ENCODE results near the gene BCS1L. TPM values are rescaled to one million over a fixed set of nuclear protein-coding genes. Genes with fewer than 3 reads are reported as not detected.

The BCS1L gene
- total and polyA plus RNA-seq, 9 of the 15 experiments (the other 6 are each of a cell fraction or from before 2014, with no cell fraction given), result 37.6 to 103 (median 56.7) TPM

- no TSS peak for BruUV-seq (replicated peaks)
- no peaks in the 10 kb centered on the region for H4K20me1 ChIP-seq (replicated peaks; ENCODE audit: control insufficient read depth, insufficient read depth, low read length)
- no peaks in the 10 kb centered on the region for H3K9me3 ChIP-seq (replicated peaks; ENCODE audit: control insufficient read depth, insufficient read depth, low read depth, low read length)
- intact Hi-C loops (cut with micrococcal nuclease) (no loop called here), in situ Hi-C loops (cut with MboI) (no loop called here)
- H3K9me1 ChIP-seq (ENCODE audit: control insufficient read depth, insufficient read depth, low read length), result no peaks in the 10 kb centered on the region
- H3K27me3 ChIP-seq (ENCODE audit: control insufficient read depth in 2 of 2, insufficient read depth in 2 of 2, low read length in 2 of 2), result no peaks in the 10 kb centered on the region
- DNase-seq (ENCODE audit: extremely low read depth in 1 of 4, low spot score in 3 of 4), result peak; percentile 24 to 61 (median 38)
- peaks cover 6 to 12% of the 10 kb centered on the region in 2 experiments; a peak in 3 of 5 replicates for H3K4me1 ChIP-seq (replicated peaks in 1 of 2; ENCODE audit: control insufficient read depth in 2 of 2, insufficient read depth in 2 of 2, low read length in 2 of 2)
- H3K27ac ChIP-seq (ENCODE audit: extremely low read depth, low read depth, low read length), result peak overlapping the region; percentile 32; the same call in 2 of the 3 replicates
- WGBS (ENCODE audit: insufficient coverage, low coverage, missing lambda C conversion rate), result 8% methylated on average over 4 of the region's 4 CpGs
- H3K4me3 ChIP-seq, result no peak overlapping the region
- H3K36me3 ChIP-seq (ENCODE audit: control insufficient read depth, insufficient read depth, low read length), result no peaks in the 10 kb centered on the region
- CTCF ChIA-PET (ENCODE audit: low intra/inter-chr PET ratio), result no interaction called here
- no peaks in the 10 kb centered on the region for H3K79me2 ChIP-seq (ENCODE audit: control insufficient read depth, insufficient read depth, low read length)
- ATAC-seq, result peak; percentile 77
- FAIRE-seq, result peak; percentile 75
- POLR2A ChIA-PET, result interaction anchor here (0.9 kb wide), 1 partner anchor 20 kb away, joined by 3 read pairs; the partner anchor contains the start of genes BCS1L and ZNF142
- peak overlapping the region; percentile 73 for H2AFZ ChIP-seq (ENCODE audit: low read depth, low read length)
- H3K9ac ChIP-seq (ENCODE audit: insufficient read depth in 1 of 2, low read depth in 2 of 2, low read length in 2 of 2), result peak overlapping the region in 1 of 2 experiments; percentile 8; a peak in 1 of 4 replicates
- H3K4me2 ChIP-seq (ENCODE audit: insufficient read depth, low read length), result peak overlapping the region; percentile 21; the same call in 1 of the 2 replicates
- TF ChIP-seq SMARCA4 (IDR thresholded peaks at IDR 0.05) (peak; percentile 67), SMARCE1 (IDR thresholded peaks at IDR 0.05) (peak; percentile 74), PHF8 (IDR thresholded peaks at IDR 0.05; ENCODE audit: borderline replicate concordance, low read length) (peak; percentile 20; the same call in 1 of the 2 replicates), NCOA1 (IDR thresholded peaks at IDR 0.05; ENCODE audit: low read depth) (no peak), JUND (IDR thresholded peaks at IDR 0.05; ENCODE audit: borderline replicate concordance, low read depth, low read length) (peak; percentile 92), JUND (tag; IDR thresholded peaks at IDR 0.05; ENCODE audit: borderline replicate concordance, low read depth, low read length) (peak; percentile 87; the same call in 2 of the 3 replicates), ATF7 (IDR thresholded peaks at IDR 0.05) (peak; percentile 38; the same call in 1 of the 2 replicates), JUN (IDR thresholded peaks at IDR 0.05; ENCODE audit: borderline replicate concordance, low read depth, low read length) (peak; percentile 75; the same call in 1 of the 2 replicates), JUN (CRISPR knock-in tag; IDR thresholded peaks at IDR 0.05; ENCODE audit: borderline replicate concordance) (no peak), ETV6 (IDR thresholded peaks at IDR 0.05; ENCODE audit: borderline replicate concordance in 1 of 2, low read depth in 2 of 2, low read length in 1 of 2) (peak; percentile 95 to 98), ETV6 (CRISPR knock-in tag; IDR thresholded peaks at IDR 0.05; ENCODE audit: borderline replicate concordance) (no peak), RBM39 (optimal IDR thresholded peaks at IDR 0.05; ENCODE audit: low read depth, low read length) (no peak), ARID1B (IDR thresholded peaks at IDR 0.05) (peak; percentile 57), ZBTB40 (IDR thresholded peaks at IDR 0.05) (peak; percentile 55; the same call in 1 of the 2 replicates), ZBTB40 (CRISPR knock-in tag; IDR thresholded peaks at IDR 0.05) (no peak)
Observed at GRCh38 chr2:218679119-218679518, 19.6 kb downstream of the BCS1L start.

All from K562 (cell line).